K562 (cell line): ENCODE data around the gene HJV. TPM values are rescaled to one million over a fixed set of nuclear protein-coding genes. Genes with fewer than 3 reads are reported as not detected.

Source experiments
- EGR1 ChIP-seq: fragments of 450-650 bp; conservative IDR thresholded peaks from 2 replicates; pipeline ENCODE4 v1.6.1; 2017; ENCODE audit warnings: mild to moderate bottlenecking
- HNRNPUL1 ChIP-seq: fragments of 200-400 bp; formaldehyde crosslinking; IDR thresholded peaks from 2 replicates; pipeline ENCODE4 v1.6.1; 2017; ENCODE audit warnings: low read length
- KDM2B ChIP-seq: fragments of 250-450 bp; sonication (Bioruptor Pico); IDR thresholded peaks from 2 replicates; pipeline ENCODE4 v1.8.0; 2021; ENCODE audit warnings: mild to moderate bottlenecking, moderate library complexity
- KLF6 ChIP-seq: fragments of 250-450 bp; sonication (Bioruptor Pico); IDR thresholded peaks from 2 replicates; pipeline ENCODE4 v1.4.0; 2020; ENCODE audit warnings: mild to moderate bottlenecking, moderate library complexity, borderline replicate concordance
- LCOR ChIP-seq: sonication (generic); formaldehyde crosslinking; IDR thresholded peaks from 2 replicates; pipeline ENCODE4 v1.8.0; 2022; ENCODE audit warnings: mild to moderate bottlenecking, missing genetic modification reagents
- MNT ChIP-seq, 2 experiments: fragments of 450-650 bp; conservative IDR thresholded peaks; 2 replicates each; pipeline ENCODE4 v1.6.1; 2017; ENCODE audit warnings: mild to moderate bottlenecking in 2 of 2, moderate library complexity in 2 of 2
- NCOA4 ChIP-seq: fragments of 450-650 bp; IDR thresholded peaks from 2 replicates; pipeline ENCODE4 v1.6.1; 2018; ENCODE audit warnings: mild to moderate bottlenecking; ENCODE audit not compliant: partially characterized antibody
- NR2C1 ChIP-seq, 2 experiments: fragments of 450-650 bp; IDR thresholded peaks; 2 replicates each; pipeline ENCODE4 v1.6.1; 2017; ENCODE audit warnings: mild to moderate bottlenecking in 2 of 2, antibody characterized with exemption in 1 of 2, inconsistent platforms in 1 of 2, missing compliant biosample characterization in 1 of 2, missing genetic modification characterization in 1 of 2
- POLR2A ChIP-seq: fragments of 450-650 bp; conservative IDR thresholded peaks from 2 replicates; pipeline ENCODE4 v1.6.1; 2016
- POLR2B ChIP-seq: fragments of 450-650 bp; IDR thresholded peaks from 2 replicates; pipeline ENCODE4 v1.6.1; 2018; ENCODE audit warnings: low read depth; ENCODE audit not compliant: partially characterized antibody
- POLR2H ChIP-seq: IDR thresholded peaks from 2 replicates; pipeline ENCODE4 v1.6.1; 2016; ENCODE audit warnings: missing genetic modification characterization, low read depth, mild to moderate bottlenecking, control low read depth, missing compliant biosample characterization, moderate library complexity
- PTBP1 ChIP-seq: fragments of 200-400 bp; formaldehyde crosslinking; IDR thresholded peaks from 2 replicates; pipeline ENCODE4 v1.6.1; 2017; ENCODE audit warnings: low read depth, low read length
- TEAD1 ChIP-seq, 2 experiments: fragments of 450-650 bp in 1 of 2; sonication (generic) in 1 of 2; formaldehyde crosslinking; IDR thresholded peaks; 2 replicates each; pipeline versions ENCODE4 v1.4.0 to v1.8.0; 2020 to 2022; ENCODE audit warnings: mild to moderate bottlenecking in 2 of 2, missing genetic modification reagents in 1 of 2
- TRIM25 ChIP-seq: fragments of 450-650 bp; IDR thresholded peaks from 2 replicates; pipeline ENCODE4 v1.7.0; 2016; ENCODE audit warnings: borderline replicate concordance
- ZBTB43 ChIP-seq: sonication (generic); formaldehyde crosslinking; IDR thresholded peaks from 2 replicates; pipeline ENCODE4 v1.8.0; 2023; ENCODE audit warnings: mild to moderate bottlenecking, missing genetic modification reagents
- ZNF23 ChIP-seq: fragments of 250-450 bp; sonication (Bioruptor Pico); IDR thresholded peaks from 2 replicates; pipeline ENCODE4 v1.4.0; 2020; ENCODE audit warnings: mild to moderate bottlenecking
- ZNF551 ChIP-seq: fragments of 250-450 bp; sonication (Bioruptor Pico); IDR thresholded peaks from 2 replicates; pipeline ENCODE4 v1.5.0; 2021; ENCODE audit warnings: mild to moderate bottlenecking, moderate library complexity
- ZNF830 ChIP-seq: fragments of 250-450 bp; sonication (Bioruptor Pico); IDR thresholded peaks from 2 replicates; pipeline ENCODE4 v1.5.0; 2021; ENCODE audit warnings: mild to moderate bottlenecking
- polyA plus RNA-seq, 8 experiments: library from polyadenylated mRNA; depleted of rRNA in 4 of 8; stranded (reverse) in 5 of 8; unstranded in 3 of 8; fragments of >200 nt; fragmentation: Nextera tagmentation in 2 of 8; fragmentation: Illumina TruSeq in 1 of 8; extraction: Ambion mirVana in 2 of 8; extraction: Trizol in 1 of 8; gene quantifications; 2 replicates each; pipeline versions ENCODE4 v1.2.1 to v1.2.3, GENCODE V29; 2011 to 2014; ENCODE audit warnings: inconsistent platforms in 1 of 8, missing spikeins in 1 of 8
- total RNA-seq, 7 experiments: library from RNA; depleted of rRNA in 6 of 7; stranded (reverse); fragments of >200 nt in 6 of 7; fragmentation: Illumina TruSeq in 2 of 7; extraction: Trizol in 2 of 7; gene quantifications; 2 replicates each; pipeline versions ENCODE4 v1.2.1 to v1.2.3, GENCODE V29; 2011 to 2021; ENCODE audit warnings: low replicate concordance in 1 of 7

HJV gene
- total and polyA plus RNA-seq, 9 of the 15 experiments (the other 6 are each of a cell fraction or from before 2014, with no cell fraction given): 1.0 to 6.6 (median 2.4) TPM

- peak; percentile 81 for TF ChIP-seq ZBTB43 (CRISPR knock-in tag)
- peak; percentile 97 for TF ChIP-seq HNRNPUL1
- TF ChIP-seq KDM2B: peak; percentile 61; the same call in 1 of the 2 replicates
- peak; percentile 97 for TF ChIP-seq ZNF551 (CRISPR knock-in tag)
- peak; percentile 20; the same call in 1 of the 2 replicates for TF ChIP-seq KLF6 (CRISPR knock-in tag)
- peak; percentile 45; the same call in 1 of the 2 replicates for TF ChIP-seq TRIM25
- TF ChIP-seq TEAD1 (CRISPR knock-in tag; IDR thresholded peaks at IDR 0.05): peak in 1 of 2 experiments; percentile 90
- peak; percentile 98 for TF ChIP-seq NCOA4
- TF ChIP-seq POLR2A: peak; percentile 100
- TF ChIP-seq PTBP1: peak; percentile 96
- peak; percentile 48; the same call in 1 of the 2 replicates for TF ChIP-seq NR2C1 (IDR thresholded peaks at IDR 0.05)
- 0 out of 2 replicates have a peak, but pooled peaks have one; percentile 72 for TF ChIP-seq NR2C1 (tag; IDR thresholded peaks at IDR 0.05)
- peak; percentile 100 for TF ChIP-seq POLR2B
- peak; percentile 99 for TF ChIP-seq POLR2H (tag)
- peak; percentile 77; the same call in 1 of the 2 replicates for TF ChIP-seq ZNF23 (CRISPR knock-in tag)
- peak; percentile 52 for TF ChIP-seq EGR1
- TF ChIP-seq ZNF830 (CRISPR knock-in tag): peak; percentile 98
- TF ChIP-seq LCOR (CRISPR knock-in tag): peak; percentile 100
- peak; percentile 47 to 70; a peak in 3 of 4 replicates for TF ChIP-seq MNT (conservative IDR thresholded peaks at IDR 0.05)
Observed at GRCh38 chr1:146051852-146052676, 30.5 kb upstream of the HJV start (continued).
